Measurements from ENCODE around the gene POU1F1.
"Not testable (repeated sequence)": the region's sequence is repeated elsewhere in the genome, so short reads cannot be mapped to it uniquely, and the experiment has no call there.

The POU1F1 gene

DNA sequence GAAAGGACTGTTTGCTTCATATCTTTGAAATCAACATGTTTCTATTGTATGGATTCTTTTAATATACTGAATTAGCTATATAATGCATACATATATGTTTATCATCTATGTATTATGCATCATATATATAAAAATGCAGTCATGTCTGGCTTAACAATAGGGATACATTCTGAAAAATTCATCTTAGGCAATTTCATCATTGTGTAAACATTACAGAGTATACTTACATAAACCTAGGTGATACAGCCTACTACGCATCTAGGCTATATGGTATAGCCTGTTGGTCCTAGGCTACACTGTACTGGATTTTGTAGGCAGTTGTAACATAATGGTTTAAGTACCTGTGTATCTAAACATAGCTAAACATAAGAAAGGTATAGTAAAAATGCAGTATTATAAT lies 27.6 kb downstream of the POU1F1 start:
- no peak for DNase-seq

DNA sequence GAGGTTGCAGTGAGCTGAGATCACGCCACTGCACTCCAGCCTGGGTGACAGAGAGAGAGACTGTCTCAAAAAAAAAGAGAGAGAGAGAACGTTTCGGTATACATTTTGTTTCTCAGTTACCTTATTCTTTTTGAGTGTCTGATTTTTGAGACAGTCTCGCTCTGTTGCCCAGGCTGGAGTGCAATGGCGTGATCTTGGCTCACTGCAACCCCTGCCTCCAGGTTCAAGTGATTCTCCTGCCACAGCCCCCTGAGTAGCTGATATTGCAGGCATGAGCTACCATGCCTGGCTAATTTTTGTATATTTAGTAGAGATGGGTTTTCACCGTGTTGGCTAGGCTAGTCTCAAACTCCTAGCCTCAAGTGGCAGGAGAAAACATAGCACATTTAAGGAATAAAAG lies 28.2 kb downstream of the POU1F1 start:
- DNase-seq: not testable (repeated sequence)

GRCh38 chr3:87247430-87247773 lies 29.0 kb downstream of the POU1F1 start:
- no peak for DNase-seq

GRCh38 chr3:87246662-87247429 lies 29.5 kb downstream of the POU1F1 start:
- DNase-seq: no peak

- DNase-seq: no peak
Measured at GRCh38 chr3:87236093-87236492, 40.3 kb downstream of the POU1F1 start.

DNA sequence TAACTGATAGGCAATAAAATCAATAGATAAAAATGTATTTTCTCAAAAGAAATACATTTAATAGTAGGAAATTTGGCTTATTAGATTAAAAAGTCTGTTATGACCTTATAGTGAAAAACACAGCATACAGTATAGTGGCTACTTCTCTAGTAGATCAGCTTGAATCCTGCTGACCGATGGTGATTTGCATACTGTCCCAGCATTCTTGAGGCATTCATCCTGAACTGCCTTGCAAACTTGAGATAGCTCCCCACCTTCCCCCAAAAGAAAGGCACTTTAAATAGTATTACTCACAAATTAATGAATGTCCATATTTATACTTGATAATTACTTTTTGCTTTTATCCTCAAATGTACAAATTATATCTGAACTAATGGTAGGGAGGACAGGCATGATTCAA lies 42.6 kb downstream of the POU1F1 start:
- no peak for DNase-seq

DNA sequence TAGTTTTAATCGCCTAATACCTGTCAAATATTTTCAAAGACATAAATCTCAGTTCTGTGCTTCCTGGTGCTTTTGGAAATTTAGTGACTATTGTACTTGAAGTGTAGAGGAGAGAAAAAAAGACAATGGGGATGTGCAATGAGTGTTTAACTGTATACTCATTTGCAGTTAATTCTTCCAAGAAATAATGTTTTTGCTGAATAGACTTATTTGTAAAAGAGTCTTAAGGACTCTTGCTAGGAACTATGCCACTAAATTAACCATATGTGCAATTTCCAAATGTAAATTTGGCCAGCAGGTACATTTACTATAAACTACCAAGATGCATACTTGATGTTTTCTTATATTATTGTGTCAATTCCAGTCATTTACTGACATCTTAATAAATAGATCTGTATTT lies 47.3 kb downstream of the POU1F1 start:
- no peak for DNase-seq

DNA sequence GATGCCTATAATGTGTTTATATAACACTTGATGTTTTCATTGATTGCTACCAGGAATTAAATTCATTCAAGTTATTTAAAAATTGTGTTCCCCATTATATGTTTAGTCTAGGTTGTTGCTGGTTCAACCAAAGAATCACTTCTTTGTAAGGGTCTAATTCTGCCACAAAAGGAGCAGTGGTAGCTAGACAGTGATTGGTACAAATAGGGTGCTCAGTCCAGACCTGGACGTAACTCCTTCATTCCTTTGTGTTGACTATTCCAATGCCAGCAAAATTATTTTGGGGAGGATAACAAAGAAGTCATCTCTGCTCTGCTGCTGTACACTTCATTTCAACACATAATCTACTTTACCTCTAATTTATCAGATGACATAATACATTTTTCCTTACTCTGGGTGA lies 48.1 kb downstream of the POU1F1 start:
- DNase-seq: no peak

DNA sequence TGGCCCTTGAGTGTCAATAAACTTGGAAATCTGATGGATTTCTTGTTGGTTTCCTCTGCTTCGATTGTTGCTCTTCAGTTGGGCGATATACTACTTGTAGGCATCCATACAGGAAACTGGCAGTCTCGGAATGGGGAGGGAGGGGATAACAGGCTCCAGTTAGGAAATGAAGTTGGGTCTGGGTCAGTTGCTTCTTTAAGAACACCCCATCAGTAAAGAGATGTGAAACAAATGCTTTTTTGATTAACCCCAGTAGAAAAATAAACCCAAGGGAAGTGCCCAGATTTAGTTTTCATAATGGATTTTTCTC lies 48.6 kb downstream of the POU1F1 start:
- DNase-seq: no peak

DNA sequence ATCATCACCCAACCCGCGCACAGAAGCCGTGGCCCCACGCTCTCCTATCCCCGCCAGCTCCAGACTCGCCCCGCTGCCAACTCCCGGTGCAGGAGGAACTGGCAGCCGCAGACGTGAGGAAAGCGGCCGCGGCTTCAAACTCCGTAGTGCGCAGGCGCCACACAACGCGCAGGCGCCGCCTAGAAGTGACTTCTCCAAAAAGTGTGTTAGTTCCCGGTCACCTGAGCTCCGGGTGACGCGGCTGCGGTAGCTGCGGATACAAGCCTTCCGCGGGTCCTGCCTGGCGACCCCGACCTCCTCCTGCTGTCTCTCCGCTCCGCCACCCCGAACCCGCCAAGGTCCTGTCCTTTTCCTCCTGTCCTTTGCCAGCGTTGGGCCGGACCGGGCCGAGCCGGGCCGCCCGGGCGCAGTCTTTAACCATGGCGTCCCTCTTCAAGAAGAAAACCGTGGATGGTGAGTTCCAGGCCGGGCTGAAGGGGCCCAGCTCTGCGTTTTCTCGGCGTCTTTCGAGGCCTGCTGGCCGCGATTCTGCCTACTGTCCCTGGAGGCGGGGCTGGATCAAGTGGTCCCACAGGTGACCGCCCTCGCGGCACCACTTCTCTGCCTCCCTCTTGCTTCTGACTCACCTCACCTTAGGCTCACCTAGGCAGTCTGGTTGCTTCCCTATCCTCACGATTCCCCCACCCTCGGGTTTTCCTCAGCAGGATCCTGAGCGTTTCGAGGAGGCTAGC lies 49.1 kb downstream of the POU1F1 start, which contains the start of gene CHMP2B:
CHMP2B (plus strand) TSS at position 206 of the 731 bp plus-strand sequence; CDS start at position 420, 214 bp downstream.
- DNase-seq: peak; percentile 92

DNA sequence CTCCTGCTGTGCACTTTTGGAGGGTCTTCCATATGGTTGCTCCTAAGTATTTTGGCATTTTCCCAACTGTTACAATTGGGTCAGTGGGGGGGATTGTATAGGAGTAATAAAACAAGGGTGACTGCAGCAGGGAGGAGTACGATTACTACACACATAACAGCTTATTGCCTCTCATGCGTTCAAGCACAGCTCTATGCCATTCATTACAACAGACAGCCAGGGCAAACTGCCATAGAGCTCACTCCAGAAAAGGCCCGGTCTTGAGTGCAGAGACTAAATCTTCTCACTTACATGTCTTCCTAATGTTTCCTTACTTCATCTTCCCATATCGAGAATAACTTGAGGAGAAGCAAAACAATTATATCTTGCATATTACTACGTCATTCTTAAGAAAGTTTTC lies 50.7 kb downstream of the POU1F1 start:
- DNase-seq: no peak

GRCh38 chr3:87219611-87220010 lies 56.8 kb downstream of the POU1F1 start:
- DNase-seq: no peak

DNA sequence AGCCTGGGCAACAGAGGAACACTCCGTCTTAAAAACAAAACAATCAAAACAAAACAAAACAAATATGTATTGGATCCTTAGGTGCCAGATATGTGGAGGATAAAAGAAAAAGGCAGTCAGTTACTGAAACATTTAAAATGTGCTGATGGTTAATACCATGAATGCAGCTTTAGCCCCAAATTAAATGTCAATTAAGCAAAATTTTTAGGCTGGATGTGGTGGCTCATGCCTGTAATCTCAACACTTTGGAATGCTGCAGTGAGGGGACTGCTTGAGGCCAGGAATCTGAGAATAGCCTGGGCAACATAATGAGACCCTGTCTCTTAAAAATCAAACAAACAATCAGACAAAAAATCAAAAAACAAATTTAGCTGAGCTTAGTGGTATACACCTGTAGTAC lies 57.8 kb downstream of the POU1F1 start:
- DNase-seq: no peak
